GM12875 (cell line): Measurements from ENCODE around the gene PPFIA2.

Experiments
- H3K4me3 ChIP-seq: one replicate; pipeline ENCODE4 v1.5.1; 2011; ENCODE audit warnings: low read depth, low read length, control low read depth
- CTCF ChIP-seq: IDR thresholded peaks from 2 replicates; pipeline ENCODE4 v1.5.1; 2011; ENCODE audit warnings: low read depth, mild to moderate bottlenecking, control low read depth, inconsistent platforms, low read length, moderate library complexity, borderline replicate concordance; ENCODE audit not compliant: insufficient read depth

The PPFIA2 gene

DNA sequence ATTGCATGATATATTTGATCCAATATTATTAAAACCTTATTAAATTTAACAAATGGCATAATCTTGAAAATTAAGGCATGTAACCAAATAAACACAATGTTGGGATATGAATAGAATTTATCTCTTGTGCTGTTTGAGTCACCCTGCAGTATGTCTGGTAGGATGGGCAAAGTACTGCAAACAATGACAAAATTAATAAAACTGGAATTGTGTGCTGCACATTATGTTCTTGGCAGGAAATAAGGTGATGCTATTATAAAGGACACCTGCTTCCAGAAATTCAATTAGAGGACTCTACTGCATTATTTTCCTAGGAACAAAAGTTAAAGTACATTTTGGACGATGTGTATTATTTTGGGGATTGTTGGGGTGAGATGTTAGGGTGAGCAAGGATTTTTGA lies 132.7 kb downstream of the PPFIA2 start:
- TF ChIP-seq CTCF, result no peak
- H3K4me3 ChIP-seq, result no peak overlapping the region

DNA sequence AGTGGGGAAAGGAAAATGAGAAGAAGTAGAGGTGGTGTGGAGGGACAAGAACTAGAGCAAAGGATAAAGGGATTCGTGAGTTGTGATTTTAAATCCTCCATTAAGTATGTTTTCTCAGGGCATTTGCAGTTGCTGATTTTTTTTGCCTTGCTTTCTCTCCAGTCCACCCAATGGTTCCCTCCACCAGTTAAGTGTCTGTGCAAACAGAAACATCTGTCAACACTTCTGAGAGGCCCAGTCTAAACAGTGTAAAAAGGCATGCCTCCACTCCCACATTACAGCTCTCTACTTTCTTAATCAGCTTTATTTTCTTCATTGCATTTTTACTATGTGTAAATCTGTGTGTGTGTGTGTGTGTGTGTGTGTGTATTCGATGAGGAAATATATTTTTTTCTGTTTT lies 141.2 kb downstream of the PPFIA2 start:
- TF ChIP-seq CTCF, result no peak
- H3K4me3 ChIP-seq, result no peak overlapping the region

DNA sequence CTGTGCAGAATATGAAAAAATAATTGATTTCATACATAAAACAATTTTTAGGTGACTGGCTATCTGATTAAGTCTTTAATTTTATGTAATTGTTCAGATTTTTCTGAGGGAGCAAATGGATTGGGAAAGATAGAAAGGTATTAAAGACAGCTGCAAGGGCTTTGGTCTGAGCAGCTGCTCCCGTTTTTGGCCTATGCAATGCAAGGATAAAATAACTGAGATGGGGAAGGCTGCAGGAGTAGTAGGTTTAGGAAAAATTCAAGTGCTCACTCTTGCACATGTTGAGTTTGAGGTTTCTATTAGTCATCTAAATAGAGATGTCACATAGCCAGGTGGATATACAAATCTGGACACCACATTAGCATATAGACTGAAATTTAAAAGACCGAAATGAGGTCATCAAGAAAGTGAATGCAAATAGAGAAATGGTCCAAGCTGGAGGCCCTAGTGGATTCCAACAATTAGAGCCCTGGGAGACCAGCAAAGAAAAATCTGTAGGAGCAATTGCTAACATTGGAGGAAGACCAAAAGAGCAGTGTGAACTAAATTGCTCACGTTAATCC lies 144.0 kb downstream of the PPFIA2 start:
- no peak overlapping the region for H3K4me3 ChIP-seq
- TF ChIP-seq CTCF, result no peak

- no peak overlapping the region for H3K4me3 ChIP-seq
- TF ChIP-seq CTCF, result peak; percentile 40; the same call in 1 of the 2 replicates
Observed at GRCh38 chr12:81610955-81611889, 147.9 kb downstream of the PPFIA2 start.

GRCh38 chr12:81597928-81598604 lies 161.1 kb downstream of the PPFIA2 start:
- TF ChIP-seq CTCF, result no peak
- no peak overlapping the region for H3K4me3 ChIP-seq

DNA sequence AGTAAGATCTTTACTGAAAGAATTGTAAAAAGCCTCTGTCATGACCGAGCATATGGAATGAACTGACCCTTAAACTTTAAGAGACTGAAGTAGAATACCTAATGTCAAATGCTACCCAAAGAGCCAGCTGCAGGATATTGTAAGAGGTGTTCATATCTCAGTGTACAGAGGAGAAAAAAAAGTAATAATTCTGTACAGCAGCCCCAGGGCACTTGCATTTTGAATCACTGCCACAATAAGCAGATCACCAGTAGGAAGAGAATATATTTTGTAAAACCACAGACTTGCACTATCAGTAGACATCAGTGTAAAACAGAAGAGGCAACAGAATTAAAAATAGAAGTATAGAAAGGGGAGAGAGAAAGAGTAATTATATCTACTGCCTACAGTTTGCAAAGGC lies 162.6 kb downstream of the PPFIA2 start:
- H3K4me3 ChIP-seq, result no peak overlapping the region
- TF ChIP-seq CTCF, result no peak
